Activated CD8-positive, alpha-beta T cell treated with anti-CD3 and anti-CD28 coated beads for 36 hours (primary cell): ENCODE data around the gene TNIK. TPM values are rescaled to one million over a fixed set of nuclear protein-coding genes. Genes with fewer than 3 reads are reported as not detected.
A peak's percentile ranks its signal among the peaks of the same experiment; 100 is the strongest.

Source experiments
- ATAC-seq: fragments of 200-7000 bp; cut with Tn5 transposase; one replicate; pipeline ENCODE4 v1.10.0; 2021; ENCODE audit warnings: mild to moderate bottlenecking, moderate library complexity
- CTCF ChIA-PET: fragments of 350-600 bp; sonication (Branson Sonifier 250); formaldehyde crosslinking; loops from one replicate; lab custom pipeline; 2021; ENCODE audit warnings: antibody characterized with exemption; lab: Charles Lee
- POLR2A ChIA-PET: fragments of 350-600 bp; sonication (Branson Sonifier 250); formaldehyde crosslinking; loops from one replicate; lab custom pipeline; 2021; ENCODE audit warnings: antibody characterized with exemption; lab: Charles Lee
- DNase-seq: peaks from one replicate; pipeline ENCODE4 v3.0.0-alpha.2; 2020
- H3K27ac Mint-ChIP-seq: one replicate; pipeline ENCODE4 v1.8.0; 2021; ENCODE audit warnings: mild to moderate bottlenecking, mixed read lengths
- H3K27me3 Mint-ChIP-seq: one replicate; pipeline ENCODE4 v1.8.0; 2021; ENCODE audit warnings: mixed read lengths
- H3K36me3 Mint-ChIP-seq: one replicate; pipeline ENCODE4 v1.8.0; 2021; ENCODE audit warnings: low read depth, mixed read lengths
- H3K4me1 Mint-ChIP-seq: one replicate; pipeline ENCODE4 v1.8.0; 2021; ENCODE audit warnings: low read depth, mixed read lengths
- H3K4me3 Mint-ChIP-seq: one replicate; pipeline ENCODE4 v1.8.0; 2021; ENCODE audit warnings: mild to moderate bottlenecking, moderate library complexity, mixed read lengths
- H3K9me3 Mint-ChIP-seq: one replicate; pipeline ENCODE4 v1.8.0; 2021; ENCODE audit warnings: mixed read lengths
- CTCF ChIP-seq: fragments of 200-600 bp; IDR thresholded peaks from one replicate; pipeline ENCODE4 v1.8.0; 2022; ENCODE audit warnings: antibody characterized with exemption, mild to moderate bottlenecking
- intact Hi-C: fragments of 100-400 bp; cut with micrococcal nuclease; formaldehyde crosslinking; loops from one replicate; pipeline ENCODE4 v1.10.0; 2022
- total RNA-seq, 2 experiments: library from RNA; stranded (reverse); gene quantifications; one replicate each; pipeline ENCODE4 v1.2.3, GENCODE V29; 2021

Gene TNIK
- total RNA-seq, 2 experiments from 2014 or later = 25.1 to 28.8 TPM

- ATAC-seq = no peak
- Mint-ChIP-seq H3K9me3 (no peaks in the 10 kb centered on the region), H3K4me3 (no peak overlapping the region), H3K27ac (no peak overlapping the region), H3K36me3 (peaks cover 17% of the 10 kb centered on the region), H3K4me1 (peaks cover 17% of the 10 kb centered on the region), H3K27me3 (no peaks in the 10 kb centered on the region)
- ChIA-PET POLR2A (no interaction called here), CTCF (interaction anchor here (3.6 kb wide), 1 partner anchor 11 kb away, joined by 14 read pairs; no protein-coding TSS in a partner anchor)
- TF ChIP-seq CTCF = no peak
- DNase-seq = no peak
- intact Hi-C loops = no loop called here
Measured at GRCh38 chr3:171173736-171174135, 286.5 kb downstream of the TNIK start.

- no peaks in the 10 kb centered on the region for H3K9me3 Mint-ChIP-seq
- H3K4me3 Mint-ChIP-seq = no peak overlapping the region
- H3K4me1 Mint-ChIP-seq = peaks cover 7% of the 10 kb centered on the region
- CTCF ChIA-PET = interaction anchor here (1.6 to 3.6 kb wide), 2 partner anchors 9 to 17 kb away, joined by 3 to 14 read pairs; no protein-coding TSS in a partner anchor
- no peaks in the 10 kb centered on the region for H3K27me3 Mint-ChIP-seq
- no peak overlapping the region for H3K27ac Mint-ChIP-seq
- peak; percentile 46 for DNase-seq
- peaks cover 22% of the 10 kb centered on the region for H3K36me3 Mint-ChIP-seq
- POLR2A ChIA-PET = no interaction called here
- ATAC-seq = no peak
- intact Hi-C loops = no loop called here
- TF ChIP-seq CTCF = no peak
Measured at GRCh38 chr3:171172070-171172469, 288.1 kb downstream of the TNIK start.

- Mint-ChIP-seq H3K4me3 (no peak overlapping the region), H3K27me3 (no peaks in the 10 kb centered on the region), H3K9me3 (no peaks in the 10 kb centered on the region), H3K4me1 (peaks cover 23% of the 10 kb centered on the region), H3K36me3 (peaks cover 29% of the 10 kb centered on the region), H3K27ac (no peak overlapping the region)
- DNase-seq (no peak), ATAC-seq (no peak)
- TF ChIP-seq CTCF = no peak
- intact Hi-C loops = loop anchor here (10.0 kb wide), 1 partner anchor 285 kb away; no protein-coding TSS in a partner anchor
- POLR2A ChIA-PET = no interaction called here
- CTCF ChIA-PET = interaction anchor here (1.8 kb wide), 1 partner anchor 14 kb away, joined by 4 read pairs; no protein-coding TSS in a partner anchor
Measured at GRCh38 chr3:171169866-171170265, 290.3 kb downstream of the TNIK start.

GRCh38 chr3:171169443-171169842, 290.8 kb downstream of the TNIK start:
- POLR2A ChIA-PET = no interaction called here
- Mint-ChIP-seq H3K27me3 (no peaks in the 10 kb centered on the region), H3K27ac (no peak overlapping the region), H3K9me3 (no peaks in the 10 kb centered on the region), H3K4me1 (peaks cover 19% of the 10 kb centered on the region), H3K4me3 (no peak overlapping the region), H3K36me3 (peaks cover 34% of the 10 kb centered on the region)
- no peak for TF ChIP-seq CTCF
- CTCF ChIA-PET = interaction anchor here (1.8 kb wide), 1 partner anchor 14 kb away, joined by 4 read pairs; no protein-coding TSS in a partner anchor
- ATAC-seq (no peak), DNase-seq (no peak)
- intact Hi-C loops = loop anchor here (10.0 kb wide), 1 partner anchor 285 kb away; no protein-coding TSS in a partner anchor

- POLR2A ChIA-PET = no interaction called here
- Mint-ChIP-seq H3K27ac (no peak overlapping the region), H3K27me3 (no peaks in the 10 kb centered on the region), H3K36me3 (peaks cover 42% of the 10 kb centered on the region), H3K9me3 (no peaks in the 10 kb centered on the region), H3K4me1 (peaks cover 19% of the 10 kb centered on the region), H3K4me3 (no peak overlapping the region)
- TF ChIP-seq CTCF = no peak
- no peak for ATAC-seq
- intact Hi-C loops = loop anchor here (10.0 kb wide), 1 partner anchor 286 kb away; no protein-coding TSS in a partner anchor
- DNase-seq = no peak
- CTCF ChIA-PET = interaction anchor here (0.9 kb wide), 1 partner anchor 604 kb away, joined by 4 read pairs; no protein-coding TSS in a partner anchor
Measured at GRCh38 chr3:171168551-171168950, 291.7 kb downstream of the TNIK start.
